GM23248 (cell line): Measurements from ENCODE around the gene CBY3.
"Not testable (repeated sequence)": the region's sequence is repeated elsewhere in the genome, so short reads cannot be mapped to it uniquely, and the experiment has no call there.

Source experiments
- EZH2 ChIP-seq: fragments of 200-600 bp; sonication (generic); IDR thresholded peaks from 2 replicates; pipeline ENCODE4 v1.6.1; 2018; ENCODE audit warnings: antibody characterized with exemption, mild to moderate bottlenecking; ENCODE audit not compliant: insufficient read depth, poor library complexity, severe bottlenecking
- EZH2phosphoT487 ChIP-seq: fragments of 200-600 bp; sonication (generic); IDR thresholded peaks from 2 replicates; pipeline ENCODE4 v1.6.1; 2018; ENCODE audit warnings: antibody characterized with exemption, moderate library complexity, mild to moderate bottlenecking, low read depth; ENCODE audit not compliant: insufficient read depth

DNA sequence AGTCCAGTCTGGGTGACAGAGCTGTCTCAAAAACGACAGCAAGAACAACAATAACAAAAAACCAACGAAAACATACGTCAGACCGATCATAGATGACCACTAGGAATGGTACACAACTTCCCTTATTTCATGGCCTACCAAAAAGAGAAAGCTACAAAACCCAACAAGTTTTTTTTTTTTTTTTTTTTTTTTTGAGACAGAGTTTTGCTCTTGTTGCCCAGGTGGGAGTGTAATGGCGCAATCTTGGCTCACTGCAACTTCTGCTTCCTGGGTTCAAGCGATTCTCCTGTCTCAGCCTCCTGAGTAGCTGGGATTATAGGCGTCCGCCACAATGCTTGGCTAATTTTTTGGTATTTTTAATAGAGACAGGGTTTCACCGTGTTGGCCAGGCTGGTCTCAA lies 8.4 kb upstream of the CBY3 start:
- TF ChIP-seq EZH2, EZH2phosphoT487: not testable (repeated sequence)
